GM06990 (cell line): ENCODE data around the gene UBQLN3.

ENCODE experiments used
- DNase-seq: peaks from one replicate; pipeline ENCODE4 v3.0.0-alpha.2; 2011; ENCODE audit not compliant: insufficient read length; ENCODE audit errors: extremely low read depth
- H3K27me3 ChIP-seq: replicated peaks from 2 replicates; pipeline ENCODE4 v1.6.0; 2011; ENCODE audit warnings: low read length; ENCODE audit not compliant: control insufficient read depth, insufficient read depth
- H3K36me3 ChIP-seq: 2 replicates; pipeline ENCODE4 v1.5.1; 2011; ENCODE audit warnings: low read length; ENCODE audit not compliant: control insufficient read depth, insufficient read depth
- H3K4me3 ChIP-seq: replicated peaks from 2 replicates; pipeline ENCODE4 v1.5.1; 2011; ENCODE audit warnings: low read depth, mild to moderate bottlenecking, control low read depth, low read length
- TF ChIP-seq, protein P1 (sequence below): IDR thresholded peaks from 2 replicates; pipeline ENCODE4 v1.5.1; 2011; ENCODE audit warnings: low read length, control low read depth, mild to moderate bottlenecking, inconsistent platforms; ENCODE audit not compliant: insufficient read depth, poor library complexity, severe bottlenecking

Gene UBQLN3

DNA sequence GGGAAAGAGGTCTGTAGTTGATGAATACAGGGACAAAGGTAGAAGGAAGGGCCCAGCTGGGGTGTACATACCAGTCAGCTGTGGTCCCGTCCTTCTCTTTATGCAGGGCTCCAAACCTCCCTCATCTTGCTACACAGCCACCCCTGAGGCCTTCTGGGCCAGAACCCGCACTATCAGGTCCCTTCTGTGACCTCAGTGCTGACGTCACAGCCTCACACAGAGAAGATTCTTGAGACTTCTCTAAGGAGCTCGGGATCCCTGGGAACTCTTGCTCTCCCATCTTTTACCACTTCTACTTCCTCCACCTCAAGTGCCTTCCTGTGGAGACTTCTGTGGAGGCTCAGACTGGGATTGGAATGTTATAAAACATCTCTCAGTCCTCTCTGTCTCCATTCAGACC is at the start of gene UBQLN3:
UBQLN3 (minus strand) TSS at position 155 of the 400 bp plus-strand sequence. CDS start 399 bp downstream, outside the sequence.
- no peak within 1 kb of the TSS for H3K4me3 ChIP-seq
- H3K36me3 ChIP-seq: no peaks in the 10 kb centered on the region
- TF ChIP-seq, protein P1, sequence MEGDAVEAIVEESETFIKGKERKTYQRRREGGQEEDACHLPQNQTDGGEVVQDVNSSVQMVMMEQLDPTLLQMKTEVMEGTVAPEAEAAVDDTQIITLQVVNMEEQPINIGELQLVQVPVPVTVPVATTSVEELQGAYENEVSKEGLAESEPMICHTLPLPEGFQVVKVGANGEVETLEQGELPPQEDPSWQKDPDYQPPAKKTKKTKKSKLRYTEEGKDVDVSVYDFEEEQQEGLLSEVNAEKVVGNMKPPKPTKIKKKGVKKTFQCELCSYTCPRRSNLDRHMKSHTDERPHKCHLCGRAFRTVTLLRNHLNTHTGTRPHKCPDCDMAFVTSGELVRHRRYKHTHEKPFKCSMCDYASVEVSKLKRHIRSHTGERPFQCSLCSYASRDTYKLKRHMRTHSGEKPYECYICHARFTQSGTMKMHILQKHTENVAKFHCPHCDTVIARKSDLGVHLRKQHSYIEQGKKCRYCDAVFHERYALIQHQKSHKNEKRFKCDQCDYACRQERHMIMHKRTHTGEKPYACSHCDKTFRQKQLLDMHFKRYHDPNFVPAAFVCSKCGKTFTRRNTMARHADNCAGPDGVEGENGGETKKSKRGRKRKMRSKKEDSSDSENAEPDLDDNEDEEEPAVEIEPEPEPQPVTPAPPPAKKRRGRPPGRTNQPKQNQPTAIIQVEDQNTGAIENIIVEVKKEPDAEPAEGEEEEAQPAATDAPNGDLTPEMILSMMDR: no peak
- no peak for DNase-seq
- no peaks in the 10 kb centered on the region for H3K27me3 ChIP-seq

DNA sequence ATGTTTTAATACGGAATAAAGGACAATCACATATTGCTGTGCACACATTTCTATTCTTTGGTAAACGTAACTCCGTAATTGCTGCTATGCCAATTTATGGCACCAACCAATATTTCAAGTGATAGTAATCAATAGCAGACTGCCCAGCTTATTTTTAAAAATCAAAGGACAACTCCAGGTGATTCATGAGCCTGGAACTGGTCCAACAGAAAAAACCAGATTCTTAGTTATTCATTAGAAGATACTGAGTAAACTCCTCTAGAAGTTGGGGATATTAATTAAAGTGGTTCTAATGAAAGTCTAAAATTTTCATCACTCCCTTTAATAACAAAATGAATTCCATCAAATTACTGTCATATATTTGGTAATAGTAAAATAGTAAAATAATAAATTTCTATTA is 48.0 kb upstream of the UBQLN3 start:
- DNase-seq: no peak

DNA sequence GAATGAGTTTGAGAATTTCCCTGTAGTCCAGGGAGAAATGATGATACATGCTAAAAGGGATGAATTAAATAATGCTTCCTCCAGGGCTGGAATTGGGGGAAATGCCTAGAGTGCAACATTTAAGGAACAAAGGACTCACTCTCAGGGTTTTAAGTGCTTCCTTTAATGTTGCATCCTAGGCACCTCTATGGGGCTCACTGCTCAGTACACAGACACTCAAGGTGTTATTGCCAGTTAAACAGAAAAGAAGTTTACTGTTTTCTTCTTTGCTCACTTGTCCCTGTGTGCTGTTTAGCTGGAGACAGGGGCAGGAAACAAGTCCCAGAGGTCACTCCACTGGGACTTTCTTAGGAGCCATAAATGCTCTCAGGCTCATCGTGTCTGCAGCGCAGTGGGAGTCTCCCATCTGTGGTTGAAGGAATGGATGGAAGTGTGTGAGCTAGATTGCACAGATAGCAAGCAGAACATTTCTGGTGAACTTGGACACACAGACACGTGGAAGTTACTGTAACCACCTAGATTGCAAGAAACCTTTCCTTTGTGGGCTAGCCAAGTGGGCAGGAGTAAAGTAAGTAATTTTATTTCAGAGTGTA is 46.9 kb upstream of the UBQLN3 start:
- no peaks in the 10 kb centered on the region for H3K36me3 ChIP-seq
- no peaks in the 10 kb centered on the region for H3K27me3 ChIP-seq
- no peak overlapping the region for H3K4me3 ChIP-seq
- TF ChIP-seq, protein P1: no peak
- DNase-seq: no peak

More for the DNA sequence above, 48.0 kb upstream of the UBQLN3 start:
- Histone ChIP-seq H3K27me3 (no peaks in the 10 kb centered on the region), H3K4me3 (no peak overlapping the region), H3K36me3 (no peaks in the 10 kb centered on the region)
- TF ChIP-seq, protein P1: no peak

DNA sequence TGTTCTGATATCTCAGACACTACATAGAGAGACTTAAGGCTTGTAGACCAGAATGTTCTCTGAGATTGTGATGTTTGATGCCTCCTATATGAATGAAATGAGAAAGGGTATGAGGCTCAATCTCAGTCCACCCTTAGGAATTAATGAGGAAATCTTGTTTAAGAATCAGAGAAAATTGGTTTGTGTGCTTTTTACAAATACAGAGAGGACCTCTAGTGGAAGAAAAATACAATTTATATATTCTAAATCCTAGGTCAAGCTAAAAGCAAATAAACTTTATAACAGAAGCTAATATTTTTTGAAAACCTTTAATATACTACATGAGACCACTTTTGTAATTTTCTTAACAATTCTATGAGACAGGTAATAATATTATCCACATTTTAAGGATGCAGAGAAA is 43.6 kb upstream of the UBQLN3 start:
- TF ChIP-seq, protein P1: peak; percentile 17
- H3K36me3 ChIP-seq: no peaks in the 10 kb centered on the region
- DNase-seq: no peak
- no peaks in the 10 kb centered on the region for H3K27me3 ChIP-seq
- H3K4me3 ChIP-seq: no peak overlapping the region

DNA sequence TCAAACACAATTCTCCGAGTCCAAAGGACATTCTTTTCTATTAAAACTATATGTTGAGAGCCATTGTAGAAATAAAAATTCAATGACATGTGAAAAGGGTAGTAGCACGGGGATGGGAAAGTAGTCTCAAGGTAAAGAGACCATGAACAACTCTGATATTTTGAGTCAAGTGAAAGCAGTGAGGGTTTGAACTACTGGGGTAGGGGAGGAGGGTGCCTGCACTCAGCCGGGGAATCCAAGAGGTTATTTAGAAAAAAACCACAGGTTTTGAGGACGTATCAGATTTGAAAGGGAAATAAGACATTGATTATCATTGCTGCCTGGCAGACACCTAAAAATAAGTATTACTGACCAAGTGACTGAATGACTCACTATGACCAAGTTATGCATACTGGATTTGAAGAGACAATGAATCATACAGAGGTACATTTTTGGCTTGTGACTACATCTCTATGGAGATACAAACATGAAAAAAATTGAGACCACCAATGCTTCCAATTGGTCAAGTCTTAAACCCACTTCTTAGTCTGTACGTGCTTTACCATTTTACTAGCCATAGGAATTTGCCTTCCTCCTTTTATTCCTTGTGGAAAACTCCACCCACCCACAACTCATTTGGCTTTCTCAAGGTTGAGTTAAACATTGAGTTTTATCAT is 40.8 kb upstream of the UBQLN3 start:
- TF ChIP-seq, protein P1: no peak
- H3K27me3 ChIP-seq: no peaks in the 10 kb centered on the region
- H3K4me3 ChIP-seq: no peak overlapping the region
- no peaks in the 10 kb centered on the region for H3K36me3 ChIP-seq
- no peak for DNase-seq
